Measurements from ENCODE around the gene TRIM36. TPM values are rescaled to one million over a fixed set of nuclear protein-coding genes. Genes with fewer than 3 reads are reported as not detected.

Gene TRIM36
- total RNA-seq, 1 experiment from 2014 or later, result 12.6 TPM

DNA sequence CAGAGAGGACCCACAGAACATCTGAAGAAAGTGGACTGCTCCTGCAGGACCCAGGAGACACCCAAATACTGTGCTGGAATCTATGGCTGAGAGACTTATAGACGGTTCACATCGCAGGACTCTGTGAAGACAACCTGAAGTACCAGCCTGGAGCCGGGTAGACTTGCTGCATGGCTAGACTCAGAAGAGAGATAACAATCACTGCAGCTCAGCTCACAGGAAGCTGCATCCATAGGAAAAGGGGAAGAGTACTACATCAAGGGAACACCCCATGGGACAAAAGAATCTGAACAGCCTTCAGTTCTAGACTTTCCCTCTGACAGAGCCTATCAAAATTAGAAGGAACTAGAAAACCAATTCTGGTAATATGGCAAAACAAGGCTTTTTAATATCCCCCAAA is 26.5 kb upstream of the TRIM36 start:
- Histone ChIP-seq H3K9me2 (ENCODE audit: insufficient read depth) (no peaks in the 10 kb centered on the region), H2AFZ (ENCODE audit: low read depth, low read length, poor library complexity, severe bottlenecking) (no peak overlapping the region), H3K9ac (ENCODE audit: low read length) (no peak overlapping the region), H3K4me3 (replicated peaks in 1 of 2; ENCODE audit: low read depth in 1 of 2, low read length in 2 of 2) (no peak overlapping the region), H3K9me3 (ENCODE audit: control insufficient read depth in 1 of 2, insufficient read depth in 1 of 2, low read depth in 1 of 2, low read length in 2 of 2) (no peaks in the 10 kb centered on the region), H4K20me1 (ENCODE audit: insufficient read depth) (no peaks in the 10 kb centered on the region), H3K27ac (ENCODE audit: low read depth, low read length) (no peak overlapping the region), H3K4me1 (ENCODE audit: control insufficient read depth in 1 of 2, insufficient read depth in 2 of 2, low read length in 2 of 2) (no peaks in the 10 kb centered on the region), H3K4me2 (ENCODE audit: low read length) (no peak overlapping the region), H3K79me2 (ENCODE audit: insufficient read depth, low read length) (no peaks in the 10 kb centered on the region), H3K36me3 (ENCODE audit: control insufficient read depth in 1 of 2, insufficient read depth in 2 of 2, low read length in 2 of 2) (no peaks in the 10 kb centered on the region), H3K27me3 (ENCODE audit: insufficient read depth, low read length) (no peaks in the 10 kb centered on the region)
- TF ChIP-seq ZFX (IDR thresholded peaks at IDR 0.05), result no peak
- TF ChIP-seq, protein P1, sequence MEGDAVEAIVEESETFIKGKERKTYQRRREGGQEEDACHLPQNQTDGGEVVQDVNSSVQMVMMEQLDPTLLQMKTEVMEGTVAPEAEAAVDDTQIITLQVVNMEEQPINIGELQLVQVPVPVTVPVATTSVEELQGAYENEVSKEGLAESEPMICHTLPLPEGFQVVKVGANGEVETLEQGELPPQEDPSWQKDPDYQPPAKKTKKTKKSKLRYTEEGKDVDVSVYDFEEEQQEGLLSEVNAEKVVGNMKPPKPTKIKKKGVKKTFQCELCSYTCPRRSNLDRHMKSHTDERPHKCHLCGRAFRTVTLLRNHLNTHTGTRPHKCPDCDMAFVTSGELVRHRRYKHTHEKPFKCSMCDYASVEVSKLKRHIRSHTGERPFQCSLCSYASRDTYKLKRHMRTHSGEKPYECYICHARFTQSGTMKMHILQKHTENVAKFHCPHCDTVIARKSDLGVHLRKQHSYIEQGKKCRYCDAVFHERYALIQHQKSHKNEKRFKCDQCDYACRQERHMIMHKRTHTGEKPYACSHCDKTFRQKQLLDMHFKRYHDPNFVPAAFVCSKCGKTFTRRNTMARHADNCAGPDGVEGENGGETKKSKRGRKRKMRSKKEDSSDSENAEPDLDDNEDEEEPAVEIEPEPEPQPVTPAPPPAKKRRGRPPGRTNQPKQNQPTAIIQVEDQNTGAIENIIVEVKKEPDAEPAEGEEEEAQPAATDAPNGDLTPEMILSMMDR (IDR thresholded peaks at IDR 0.05 in 2 of 3, conservative IDR thresholded peaks at IDR 0.05 in 1 of 3; ENCODE audit: borderline replicate concordance in 1 of 3, insufficient read depth in 1 of 3, low read depth in 2 of 3, low read length in 2 of 3), result no peak
- TF ChIP-seq ZNF274 (IDR thresholded peaks at IDR 0.05; ENCODE audit: low read depth, low read length), result no peak
- TF ChIP-seq JUND (IDR thresholded peaks at IDR 0.05), result no peak
- TF ChIP-seq YY1 (IDR thresholded peaks at IDR 0.05; ENCODE audit: extremely low read depth, insufficient replicate concordance, low read depth, low read length), result no peak
- no peak for TF ChIP-seq POLR2AphosphoS5 (IDR thresholded peaks at IDR 0.05; ENCODE audit: low read depth, low read length)
- TF ChIP-seq, protein P2, sequence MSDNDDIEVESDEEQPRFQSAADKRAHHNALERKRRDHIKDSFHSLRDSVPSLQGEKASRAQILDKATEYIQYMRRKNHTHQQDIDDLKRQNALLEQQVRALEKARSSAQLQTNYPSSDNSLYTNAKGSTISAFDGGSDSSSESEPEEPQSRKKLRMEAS (IDR thresholded peaks at IDR 0.05), result no peak
- no peak for TF ChIP-seq RAD21 (IDR thresholded peaks at IDR 0.05; ENCODE audit: low read depth)
- DNase-seq (ENCODE audit: low read depth, low spot score), result no peak
- ChIA-PET CTCF (no interaction called here), POLR2A (no interaction called here), RAD21 (ENCODE audit: low non-redundant PET in 1 of 2, low total read pairs in 2 of 2, uncharacterized antibody in 2 of 2, unreplicated experiment in 2 of 2) (no interaction called here)
- intact Hi-C loops (cut with micrococcal nuclease), result no loop called here
- ATAC-seq, result no peak
- no TSS peak for BruUV-seq (replicated peaks)

DNA sequence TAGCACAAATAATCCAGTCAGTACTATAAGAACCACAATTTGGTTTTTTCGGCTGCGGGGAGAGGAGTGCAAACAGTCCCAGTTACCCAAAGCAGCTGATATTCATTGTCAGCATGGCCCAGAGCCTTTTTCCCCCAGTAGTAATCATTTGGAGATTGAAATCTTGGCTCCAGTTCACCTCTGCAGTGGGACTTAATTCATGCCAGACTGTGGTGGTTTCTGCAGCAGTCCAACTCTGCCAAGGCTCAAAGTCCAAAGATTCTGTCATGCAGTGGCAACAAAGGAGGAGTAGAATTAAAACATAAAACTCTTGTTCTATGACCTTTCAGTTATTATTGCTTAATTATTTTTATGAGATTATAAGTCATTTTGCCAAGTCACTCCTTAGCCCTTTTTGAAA is 25.0 kb upstream of the TRIM36 start:
- no TSS peak for BruUV-seq (replicated peaks)
- Histone ChIP-seq H3K4me2 (ENCODE audit: low read length) (no peak overlapping the region), H3K4me3 (replicated peaks in 1 of 2; ENCODE audit: low read depth in 1 of 2, low read length in 2 of 2) (no peak overlapping the region), H3K9me3 (ENCODE audit: control insufficient read depth in 1 of 2, insufficient read depth in 1 of 2, low read depth in 1 of 2, low read length in 2 of 2) (no peaks in the 10 kb centered on the region), H4K20me1 (ENCODE audit: insufficient read depth) (no peaks in the 10 kb centered on the region), H3K27me3 (ENCODE audit: insufficient read depth, low read length) (no peaks in the 10 kb centered on the region), H3K9me2 (ENCODE audit: insufficient read depth) (no peaks in the 10 kb centered on the region), H3K79me2 (ENCODE audit: insufficient read depth, low read length) (no peaks in the 10 kb centered on the region), H2AFZ (ENCODE audit: low read depth, low read length, poor library complexity, severe bottlenecking) (no peak overlapping the region), H3K36me3 (ENCODE audit: control insufficient read depth in 1 of 2, insufficient read depth in 2 of 2, low read length in 2 of 2) (no peaks in the 10 kb centered on the region), H3K27ac (ENCODE audit: low read depth, low read length) (no peak overlapping the region), H3K4me1 (ENCODE audit: control insufficient read depth in 1 of 2, insufficient read depth in 2 of 2, low read length in 2 of 2) (no peaks in the 10 kb centered on the region), H3K9ac (ENCODE audit: low read length) (no peak overlapping the region)
- ATAC-seq, result no peak
- intact Hi-C loops (cut with micrococcal nuclease), result no loop called here
- ChIA-PET CTCF (no interaction called here), POLR2A (no interaction called here), RAD21 (ENCODE audit: low non-redundant PET in 1 of 2, low total read pairs in 2 of 2, uncharacterized antibody in 2 of 2, unreplicated experiment in 2 of 2) (no interaction called here)
- no peak for DNase-seq (ENCODE audit: low read depth, low spot score)
- TF ChIP-seq SRF (IDR thresholded peaks at IDR 0.05; ENCODE audit: low read depth) (no peak), SP1 (IDR thresholded peaks at IDR 0.05; ENCODE audit: low read depth) (no peak), POLR2AphosphoS5 (IDR thresholded peaks at IDR 0.05; ENCODE audit: low read depth, low read length) (no peak), JUND (IDR thresholded peaks at IDR 0.05) (no peak), CBX3 (IDR thresholded peaks at IDR 0.05; ENCODE audit: low read depth) (no peak), EGR1 (IDR thresholded peaks at IDR 0.05; ENCODE audit: low read depth) (no peak), FOSL1 (IDR thresholded peaks at IDR 0.05; ENCODE audit: low read depth) (no peak), ELF1 (IDR thresholded peaks at IDR 0.05; ENCODE audit: borderline replicate concordance, low read depth) (no peak), CEBPB (IDR thresholded peaks at IDR 0.05; ENCODE audit: low read depth) (no peak)
- TF ChIP-seq, protein P2 (IDR thresholded peaks at IDR 0.05), result no peak
- TF ChIP-seq, protein P3, sequence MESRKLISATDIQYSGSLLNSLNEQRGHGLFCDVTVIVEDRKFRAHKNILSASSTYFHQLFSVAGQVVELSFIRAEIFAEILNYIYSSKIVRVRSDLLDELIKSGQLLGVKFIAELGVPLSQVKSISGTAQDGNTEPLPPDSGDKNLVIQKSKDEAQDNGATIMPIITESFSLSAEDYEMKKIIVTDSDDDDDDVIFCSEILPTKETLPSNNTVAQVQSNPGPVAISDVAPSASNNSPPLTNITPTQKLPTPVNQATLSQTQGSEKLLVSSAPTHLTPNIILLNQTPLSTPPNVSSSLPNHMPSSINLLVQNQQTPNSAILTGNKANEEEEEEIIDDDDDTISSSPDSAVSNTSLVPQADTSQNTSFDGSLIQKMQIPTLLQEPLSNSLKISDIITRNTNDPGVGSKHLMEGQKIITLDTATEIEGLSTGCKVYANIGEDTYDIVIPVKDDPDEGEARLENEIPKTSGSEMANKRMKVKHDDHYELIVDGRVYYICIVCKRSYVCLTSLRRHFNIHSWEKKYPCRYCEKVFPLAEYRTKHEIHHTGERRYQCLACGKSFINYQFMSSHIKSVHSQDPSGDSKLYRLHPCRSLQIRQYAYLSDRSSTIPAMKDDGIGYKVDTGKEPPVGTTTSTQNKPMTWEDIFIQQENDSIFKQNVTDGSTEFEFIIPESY (IDR thresholded peaks at IDR 0.05; ENCODE audit: extremely low read depth, insufficient replicate concordance, low read length), result no peak
- TF ChIP-seq, protein P4, sequence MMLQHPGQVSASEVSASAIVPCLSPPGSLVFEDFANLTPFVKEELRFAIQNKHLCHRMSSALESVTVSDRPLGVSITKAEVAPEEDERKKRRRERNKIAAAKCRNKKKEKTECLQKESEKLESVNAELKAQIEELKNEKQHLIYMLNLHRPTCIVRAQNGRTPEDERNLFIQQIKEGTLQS (IDR thresholded peaks at IDR 0.05), result no peak
